ENCODE results near the gene MXRA7. TPM values are rescaled to one million over a fixed set of nuclear protein-coding genes. Genes with fewer than 3 reads are reported as not detected.

The MXRA7 gene
- total and polyA plus RNA-seq, 4 donors: 60.9 to 127 (median 83.2) TPM

DNA sequence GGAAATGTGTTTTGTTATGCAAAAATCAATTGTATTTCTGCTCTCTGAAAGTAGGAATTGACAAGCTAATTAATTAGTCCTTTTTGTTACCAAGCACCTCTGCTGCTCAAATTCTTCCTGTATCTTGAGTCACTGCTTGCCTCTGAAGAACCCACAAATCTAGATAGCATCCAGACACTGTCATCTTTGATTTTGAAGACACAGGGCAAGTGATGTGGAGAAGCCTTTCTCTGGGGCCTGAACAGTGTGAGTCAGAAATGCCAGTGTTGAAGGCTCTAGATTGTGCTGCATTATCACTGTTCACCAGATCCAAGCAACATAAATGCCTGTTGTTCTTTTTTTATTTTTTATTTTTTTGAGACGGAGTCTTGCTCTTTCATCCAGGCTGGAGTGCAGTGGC lies 56.4 kb downstream of the MXRA7 start:
- Histone ChIP-seq H3K36me3 (ENCODE audit: control insufficient read depth in 4 of 4, insufficient read depth in 4 of 4, low read length in 4 of 4) (no peaks in the 10 kb centered on the region), H3K9ac (ENCODE audit: insufficient read depth in 1 of 2, low read length in 2 of 2) (no peak overlapping the region), H3K27me3 (ENCODE audit: control insufficient read depth in 3 of 3, insufficient read depth in 3 of 3, low read length in 2 of 3) (no peaks in the 10 kb centered on the region), H3K27ac (ENCODE audit: low read depth in 1 of 2, low read length in 1 of 2) (no peak overlapping the region), H3K9me3 (ENCODE audit: control insufficient read depth in 4 of 4, insufficient read depth in 3 of 4, low read length in 3 of 4) (no peaks in the 10 kb centered on the region), H3K4me1 (ENCODE audit: control insufficient read depth in 5 of 5, insufficient read depth in 5 of 5, low read length in 5 of 5) (peaks cover 0 to 3% (median 0%) of the 10 kb centered on the region in 5 donors), H3K4me3 (no peak overlapping the region)
- no peak for ATAC-seq (ENCODE audit: insufficient read depth, low FRiP score)
- DNase-seq: no peak
- 95 to 98% methylated on average over 1 of the region's 1 CpG for WGBS, 2 donors
- TF ChIP-seq, protein P1, sequence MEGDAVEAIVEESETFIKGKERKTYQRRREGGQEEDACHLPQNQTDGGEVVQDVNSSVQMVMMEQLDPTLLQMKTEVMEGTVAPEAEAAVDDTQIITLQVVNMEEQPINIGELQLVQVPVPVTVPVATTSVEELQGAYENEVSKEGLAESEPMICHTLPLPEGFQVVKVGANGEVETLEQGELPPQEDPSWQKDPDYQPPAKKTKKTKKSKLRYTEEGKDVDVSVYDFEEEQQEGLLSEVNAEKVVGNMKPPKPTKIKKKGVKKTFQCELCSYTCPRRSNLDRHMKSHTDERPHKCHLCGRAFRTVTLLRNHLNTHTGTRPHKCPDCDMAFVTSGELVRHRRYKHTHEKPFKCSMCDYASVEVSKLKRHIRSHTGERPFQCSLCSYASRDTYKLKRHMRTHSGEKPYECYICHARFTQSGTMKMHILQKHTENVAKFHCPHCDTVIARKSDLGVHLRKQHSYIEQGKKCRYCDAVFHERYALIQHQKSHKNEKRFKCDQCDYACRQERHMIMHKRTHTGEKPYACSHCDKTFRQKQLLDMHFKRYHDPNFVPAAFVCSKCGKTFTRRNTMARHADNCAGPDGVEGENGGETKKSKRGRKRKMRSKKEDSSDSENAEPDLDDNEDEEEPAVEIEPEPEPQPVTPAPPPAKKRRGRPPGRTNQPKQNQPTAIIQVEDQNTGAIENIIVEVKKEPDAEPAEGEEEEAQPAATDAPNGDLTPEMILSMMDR (IDR thresholded peaks at IDR 0.05; ENCODE audit: control extremely low read depth, extremely low read depth): no peak

DNA sequence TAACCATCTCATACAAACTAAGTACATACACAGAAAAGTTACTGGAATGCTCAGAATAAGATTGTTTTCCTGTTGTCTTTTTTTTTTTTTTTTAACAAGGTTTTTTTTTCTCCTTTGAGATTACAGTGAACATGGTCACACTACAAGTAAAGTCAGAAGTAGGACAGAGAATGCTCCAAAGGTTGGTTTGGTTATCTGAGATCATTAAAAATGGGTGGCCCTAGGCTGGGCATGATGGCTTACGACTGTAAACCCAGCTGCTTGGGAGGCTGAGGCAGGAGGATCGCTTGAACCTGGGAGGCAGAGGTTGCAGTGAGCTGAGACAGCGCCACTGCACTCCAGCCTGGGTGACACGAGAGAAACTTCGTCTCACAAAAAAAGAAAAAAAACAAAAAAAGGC lies 60.3 kb downstream of the MXRA7 start:
- Histone ChIP-seq H3K9me3 (ENCODE audit: control insufficient read depth in 4 of 4, insufficient read depth in 3 of 4, low read length in 3 of 4) (no peaks in the 10 kb centered on the region), H3K4me1 (ENCODE audit: control insufficient read depth in 5 of 5, insufficient read depth in 5 of 5, low read length in 5 of 5) (no peaks in the 10 kb centered on the region), H3K4me3 (no peak overlapping the region), H3K27me3 (ENCODE audit: control insufficient read depth in 3 of 3, insufficient read depth in 3 of 3, low read length in 2 of 3) (no peaks in the 10 kb centered on the region), H3K27ac (ENCODE audit: low read depth in 1 of 2, low read length in 1 of 2) (no peak overlapping the region), H3K9ac (ENCODE audit: insufficient read depth in 1 of 2, low read length in 2 of 2) (no peak overlapping the region), H3K36me3 (ENCODE audit: control insufficient read depth in 4 of 4, insufficient read depth in 4 of 4, low read length in 4 of 4) (no peaks in the 10 kb centered on the region)
- DNase-seq: no peak
- ATAC-seq (ENCODE audit: insufficient read depth, low FRiP score): no peak
- WGBS, 2 donors: 93 to 96% methylated on average over 5 of the region's 5 CpGs
- TF ChIP-seq, protein P1 (IDR thresholded peaks at IDR 0.05; ENCODE audit: control extremely low read depth, extremely low read depth): no peak

DNA sequence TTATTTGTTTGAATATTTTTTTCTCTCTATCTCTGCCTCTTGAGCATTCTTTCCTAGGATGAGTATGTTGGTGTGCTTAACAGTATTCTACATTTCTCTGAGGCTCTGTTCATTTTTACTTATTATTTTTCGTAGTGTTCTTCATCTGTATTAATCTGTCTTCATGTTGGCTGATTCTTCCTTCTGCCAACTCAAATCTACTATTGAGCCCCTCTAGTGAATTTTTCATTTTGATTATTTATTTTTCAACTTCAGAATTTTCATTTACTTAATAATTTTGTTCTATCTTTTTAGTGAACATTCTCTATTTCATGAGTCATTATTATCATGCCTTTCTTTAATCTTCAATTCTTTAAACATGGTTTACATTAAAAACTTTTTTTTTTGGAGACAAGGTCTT lies 64.1 kb downstream of the MXRA7 start:
- peaks cover 0 to 4% (median 0%) of the 10 kb centered on the region in 5 donors for H3K4me1 ChIP-seq (ENCODE audit: control insufficient read depth in 5 of 5, insufficient read depth in 5 of 5, low read length in 5 of 5)
- ATAC-seq (ENCODE audit: insufficient read depth, low FRiP score) (no peak), DNase-seq (no peak)
- no peaks in the 10 kb centered on the region for H3K36me3 ChIP-seq (ENCODE audit: control insufficient read depth in 4 of 4, insufficient read depth in 4 of 4, low read length in 4 of 4)
- H3K9ac ChIP-seq (ENCODE audit: insufficient read depth in 1 of 2, low read length in 2 of 2): no peak overlapping the region
- no peaks in the 10 kb centered on the region for H3K27me3 ChIP-seq (ENCODE audit: control insufficient read depth in 3 of 3, insufficient read depth in 3 of 3, low read length in 2 of 3)
- 90 to 95% methylated on average over 1 of the region's 1 CpG for WGBS, 2 donors
- H3K27ac ChIP-seq (ENCODE audit: low read depth in 1 of 2, low read length in 1 of 2): no peak overlapping the region
- no peak overlapping the region for H3K4me3 ChIP-seq
- TF ChIP-seq, protein P1 (IDR thresholded peaks at IDR 0.05; ENCODE audit: control extremely low read depth, extremely low read depth): no peak
- H3K9me3 ChIP-seq (ENCODE audit: control insufficient read depth in 4 of 4, insufficient read depth in 3 of 4, low read length in 3 of 4): no peaks in the 10 kb centered on the region

DNA sequence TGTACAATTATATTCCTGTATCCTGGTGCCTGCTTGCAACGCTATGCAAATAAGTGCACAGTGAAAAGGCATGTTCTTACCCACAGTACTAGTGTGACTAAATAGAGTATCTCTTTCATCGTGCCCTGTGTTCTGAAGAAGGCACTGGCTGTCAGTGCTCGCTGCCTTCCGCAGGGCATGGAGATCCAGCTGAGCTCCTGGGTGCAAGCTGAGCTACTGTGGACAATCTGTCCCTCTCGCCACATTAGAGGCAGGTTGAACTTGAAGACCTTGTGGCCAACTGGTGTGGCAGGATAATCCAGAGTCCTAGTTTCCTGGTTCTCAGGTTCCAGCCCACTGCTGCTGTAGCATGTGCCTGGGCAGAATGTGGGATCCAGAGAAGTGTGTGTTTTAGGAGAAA lies 65.3 kb downstream of the MXRA7 start:
- H3K9me3 ChIP-seq (ENCODE audit: control insufficient read depth in 4 of 4, insufficient read depth in 3 of 4, low read length in 3 of 4): no peaks in the 10 kb centered on the region
- H3K27me3 ChIP-seq (ENCODE audit: control insufficient read depth in 3 of 3, insufficient read depth in 3 of 3, low read length in 2 of 3): no peaks in the 10 kb centered on the region
- H3K4me3 ChIP-seq: no peak overlapping the region
- peak overlapping the region in 1 of 2 donors; percentile 65 for H3K27ac ChIP-seq (ENCODE audit: low read depth in 1 of 2, low read length in 1 of 2)
- TF ChIP-seq, protein P1 (IDR thresholded peaks at IDR 0.05; ENCODE audit: control extremely low read depth, extremely low read depth): no peak
- 81 to 84% methylated on average over 5 of the region's 5 CpGs for WGBS, 2 donors
- H3K9ac ChIP-seq (ENCODE audit: insufficient read depth in 1 of 2, low read length in 2 of 2): no peak overlapping the region
- no peaks in the 10 kb centered on the region for H3K36me3 ChIP-seq (ENCODE audit: control insufficient read depth in 4 of 4, insufficient read depth in 4 of 4, low read length in 4 of 4)
- peak in 1 of 3 donors; percentile 25 for DNase-seq
- peaks cover 0 to 4% (median 0%) of the 10 kb centered on the region in 5 donors for H3K4me1 ChIP-seq (ENCODE audit: control insufficient read depth in 5 of 5, insufficient read depth in 5 of 5, low read length in 5 of 5)
- ATAC-seq (ENCODE audit: insufficient read depth, low FRiP score): no peak
